GM21381 (cell line): ENCODE data around the gene GDA.
"Not testable (repeated sequence)": the region's sequence is repeated elsewhere in the genome, so short reads cannot be mapped to it uniquely, and the experiment has no call there.

Experiments used
- ATAC-seq: cut with Tn5 transposase; IDR thresholded peaks from one replicate; pipeline ENCODE4 v1.9.1; 2021; ENCODE audit warnings: mild to moderate bottlenecking, moderate library complexity; ENCODE audit not compliant: unreplicated experiment

Gene GDA

GRCh38 chr9:72204062-72204461, 54.8 kb downstream of the GDA start:
- no peak for ATAC-seq

GRCh38 chr9:72205513-72205912, 56.3 kb downstream of the GDA start:
- ATAC-seq, result peak; percentile 68

- peak; percentile 48 for ATAC-seq
Measured at GRCh38 chr9:72207278-72207677, 58.0 kb downstream of the GDA start.

- ATAC-seq, result no peak
Measured at GRCh38 chr9:72210522-72210921, 61.3 kb downstream of the GDA start.

- ATAC-seq, result no peak
Measured at GRCh38 chr9:72211047-72211446, 61.8 kb downstream of the GDA start.

- no peak for ATAC-seq
Measured at GRCh38 chr9:72213906-72214305, 64.7 kb downstream of the GDA start.

- no peak for ATAC-seq
Measured at GRCh38 chr9:72217306-72217842, 68.1 kb downstream of the GDA start.

GRCh38 chr9:72220589-72220988, 71.3 kb downstream of the GDA start:
- ATAC-seq, result no peak

- no peak for ATAC-seq
Measured at GRCh38 chr9:72226146-72226812, 77.0 kb downstream of the GDA start.

GRCh38 chr9:72228282-72228681, 79.0 kb downstream of the GDA start:
- ATAC-seq, result no peak

- ATAC-seq, result no peak
Measured at GRCh38 chr9:72232778-72233177, 83.5 kb downstream of the GDA start.

GRCh38 chr9:72247549-72247948, 98.3 kb downstream of the GDA start:
- no peak for ATAC-seq

- ATAC-seq, result no peak
Measured at GRCh38 chr9:72251589-72251988, 102.3 kb downstream of the GDA start.

GRCh38 chr9:72254901-72255545, 105.8 kb downstream of the GDA start:
- ATAC-seq, result no peak

GRCh38 chr9:72255569-72255968, 106.3 kb downstream of the GDA start:
- no peak for ATAC-seq

GRCh38 chr9:72256931-72257330, 107.7 kb downstream of the GDA start:
- ATAC-seq, result no peak

GRCh38 chr9:72257814-72258213, 108.6 kb downstream of the GDA start:
- no peak for ATAC-seq

GRCh38 chr9:72262063-72262462, 112.8 kb downstream of the GDA start:
- no peak for ATAC-seq

GRCh38 chr9:72263572-72263971, 114.3 kb downstream of the GDA start:
- ATAC-seq, result no peak

GRCh38 chr9:72268961-72269360, 119.7 kb downstream of the GDA start:
- no peak for ATAC-seq

GRCh38 chr9:72270359-72270758, 121.1 kb downstream of the GDA start:
- not testable (repeated sequence) for ATAC-seq
